Epithelial cell of esophagus (primary cell): ENCODE results near the gene TM9SF3.

Source experiments
- DNase-seq: peaks from one replicate; pipeline ENCODE4 v3.0.0; 2010; ENCODE audit warnings: low read depth
- H3K4me3 ChIP-seq: 2 replicates; pipeline ENCODE4 v1.5.1; 2011; ENCODE audit warnings: mild to moderate bottlenecking, low read length, control low read depth
- TF ChIP-seq, protein P1 (sequence below): IDR thresholded peaks from 2 replicates; pipeline ENCODE4 v1.5.1; 2011; ENCODE audit warnings: low read depth, mild to moderate bottlenecking, low read length, control low read depth, inconsistent platforms; ENCODE audit not compliant: insufficient read depth; ENCODE audit errors: missing control alignments

The TM9SF3 gene

DNA sequence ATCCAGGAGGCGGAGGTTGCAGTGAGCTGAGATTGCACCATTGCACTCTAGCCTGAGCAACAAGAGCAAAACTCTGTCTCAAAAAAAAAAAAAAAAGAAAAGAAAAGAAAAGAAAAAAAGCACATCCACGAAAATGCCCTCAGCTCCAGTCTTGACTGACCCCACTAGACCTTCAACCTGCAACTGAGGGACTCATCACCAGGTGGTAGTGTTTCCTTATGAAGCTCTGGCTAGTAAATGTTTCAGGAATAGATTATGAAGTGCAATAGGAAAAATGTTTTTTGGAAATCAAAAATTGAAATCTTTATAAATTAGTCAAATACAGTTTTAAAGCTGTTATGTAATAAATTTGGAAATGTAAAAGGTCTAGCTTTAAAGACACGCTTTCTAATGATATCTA, 95.5 kb downstream of the TM9SF3 start:
- H3K4me3 ChIP-seq: no peak overlapping the region
- TF ChIP-seq, protein P1, sequence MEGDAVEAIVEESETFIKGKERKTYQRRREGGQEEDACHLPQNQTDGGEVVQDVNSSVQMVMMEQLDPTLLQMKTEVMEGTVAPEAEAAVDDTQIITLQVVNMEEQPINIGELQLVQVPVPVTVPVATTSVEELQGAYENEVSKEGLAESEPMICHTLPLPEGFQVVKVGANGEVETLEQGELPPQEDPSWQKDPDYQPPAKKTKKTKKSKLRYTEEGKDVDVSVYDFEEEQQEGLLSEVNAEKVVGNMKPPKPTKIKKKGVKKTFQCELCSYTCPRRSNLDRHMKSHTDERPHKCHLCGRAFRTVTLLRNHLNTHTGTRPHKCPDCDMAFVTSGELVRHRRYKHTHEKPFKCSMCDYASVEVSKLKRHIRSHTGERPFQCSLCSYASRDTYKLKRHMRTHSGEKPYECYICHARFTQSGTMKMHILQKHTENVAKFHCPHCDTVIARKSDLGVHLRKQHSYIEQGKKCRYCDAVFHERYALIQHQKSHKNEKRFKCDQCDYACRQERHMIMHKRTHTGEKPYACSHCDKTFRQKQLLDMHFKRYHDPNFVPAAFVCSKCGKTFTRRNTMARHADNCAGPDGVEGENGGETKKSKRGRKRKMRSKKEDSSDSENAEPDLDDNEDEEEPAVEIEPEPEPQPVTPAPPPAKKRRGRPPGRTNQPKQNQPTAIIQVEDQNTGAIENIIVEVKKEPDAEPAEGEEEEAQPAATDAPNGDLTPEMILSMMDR: peak; percentile 53
- peak; percentile 57 for DNase-seq

DNA sequence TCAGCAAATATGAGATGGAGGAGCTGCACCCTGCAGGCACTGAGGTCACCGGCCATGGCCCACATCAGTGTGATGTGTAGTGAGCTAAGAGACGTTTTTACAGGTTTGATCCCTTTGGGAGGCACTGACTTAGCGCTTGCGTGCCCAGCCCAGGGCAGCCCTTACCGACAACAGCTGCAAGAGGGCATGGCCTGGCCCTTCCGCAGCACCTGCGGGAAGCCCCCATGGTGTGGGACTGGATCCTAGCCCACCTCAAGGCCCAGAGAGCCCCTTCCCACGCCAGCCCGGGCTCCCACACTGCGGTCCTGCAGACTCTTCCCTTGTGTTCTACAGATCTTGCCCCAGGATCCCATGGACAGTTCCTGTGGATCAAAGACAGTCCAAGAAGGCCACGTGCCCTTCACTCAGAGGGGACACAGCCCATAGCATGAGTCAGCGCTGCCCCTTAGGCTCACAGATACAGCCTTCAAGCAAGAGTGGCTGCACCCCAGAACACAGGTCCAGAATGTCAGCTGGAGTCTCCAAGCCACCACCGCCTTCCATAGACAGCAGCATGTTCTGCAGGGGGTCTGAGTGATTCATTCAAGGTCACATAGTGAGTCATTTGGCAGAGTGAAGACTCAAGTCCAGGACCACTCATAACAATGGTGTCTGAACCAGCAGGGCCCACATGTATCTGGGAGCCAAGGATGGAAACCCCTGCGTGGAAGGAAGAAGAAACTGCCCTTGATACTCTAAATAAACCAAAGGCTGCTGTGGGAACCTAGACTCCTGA, 98.5 kb downstream of the TM9SF3 start:
- no peak overlapping the region for H3K4me3 ChIP-seq
- DNase-seq: no peak
- TF ChIP-seq, protein P1: no peak

DNA sequence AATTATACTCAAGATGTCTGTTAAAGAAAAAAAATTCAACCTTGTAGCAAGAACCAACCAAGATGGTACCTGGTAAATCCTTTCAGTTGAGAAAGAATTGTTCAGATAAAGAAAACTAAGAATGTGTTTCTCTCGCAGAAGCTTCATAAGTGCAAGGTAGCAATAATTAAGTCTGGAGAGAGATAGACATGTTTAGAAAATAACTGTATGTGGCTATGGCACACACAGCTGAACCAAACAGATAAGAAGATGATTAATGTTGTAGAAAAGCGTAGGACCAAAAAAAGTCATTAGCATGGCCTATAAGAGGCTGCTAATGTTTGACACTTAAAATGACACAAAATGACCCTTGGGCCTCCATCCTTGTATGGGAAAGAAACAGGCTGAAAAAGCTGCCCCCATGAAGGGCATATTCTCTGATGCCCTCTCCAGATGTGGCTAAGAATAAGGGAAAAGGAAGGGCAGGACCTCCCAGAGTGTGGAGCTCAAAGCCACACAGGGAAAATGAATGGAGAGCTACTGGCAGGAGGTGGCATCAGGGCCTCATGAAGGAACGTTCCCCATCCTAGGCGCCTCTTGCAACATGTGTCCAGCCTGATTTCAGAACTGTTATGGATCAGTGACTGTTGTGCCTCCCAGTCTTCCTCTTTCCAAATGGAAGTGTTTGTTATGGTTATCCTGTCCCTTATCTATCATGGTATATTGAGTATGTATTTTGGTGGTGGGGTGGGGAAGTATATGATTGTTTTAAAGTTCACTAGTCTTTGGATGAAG, 103.8 kb downstream of the TM9SF3 start:
- no peak overlapping the region for H3K4me3 ChIP-seq
- TF ChIP-seq, protein P1: no peak
- DNase-seq: no peak

DNA sequence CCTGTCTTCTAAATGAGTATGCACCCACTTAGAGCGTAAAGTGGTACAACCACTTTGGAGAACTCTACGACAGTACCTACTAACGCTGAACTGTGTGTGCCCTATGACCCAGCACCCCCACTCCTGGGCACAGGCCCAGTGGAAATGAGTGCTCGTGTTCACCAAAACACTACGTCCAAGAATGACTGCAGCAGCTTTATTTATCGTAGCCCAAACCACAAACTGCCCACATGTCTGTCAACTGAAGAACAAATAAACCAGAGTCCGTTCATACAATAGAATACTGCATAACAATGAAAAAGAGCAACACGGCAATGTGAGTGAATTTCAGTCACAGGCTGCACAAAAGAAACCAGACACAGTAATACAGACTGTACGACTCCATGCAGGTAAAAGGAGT, 108.5 kb downstream of the TM9SF3 start:
- TF ChIP-seq, protein P1: no peak
- H3K4me3 ChIP-seq: no peak overlapping the region
- no peak for DNase-seq

DNA sequence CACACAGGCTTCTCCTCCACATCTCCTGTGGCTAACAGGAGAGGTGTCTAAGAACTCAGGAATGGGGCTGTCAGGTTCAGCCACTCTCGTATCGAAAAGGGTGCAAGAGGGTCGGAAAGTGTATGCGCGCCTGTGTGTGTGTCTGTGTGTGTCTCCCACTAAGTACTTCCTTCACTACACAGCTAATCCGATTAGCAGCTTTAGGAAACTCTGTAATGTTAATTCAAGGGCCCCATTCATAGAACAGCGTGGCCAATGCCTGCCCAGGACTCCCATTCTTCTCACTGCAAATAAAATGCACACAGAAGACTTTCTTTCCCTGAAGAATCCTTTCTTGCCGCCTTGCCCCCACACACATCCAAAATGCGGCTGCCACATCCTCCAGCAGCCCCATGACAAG, 112.9 kb downstream of the TM9SF3 start:
- DNase-seq: no peak
- H3K4me3 ChIP-seq: no peak overlapping the region
- TF ChIP-seq, protein P1: no peak

DNA sequence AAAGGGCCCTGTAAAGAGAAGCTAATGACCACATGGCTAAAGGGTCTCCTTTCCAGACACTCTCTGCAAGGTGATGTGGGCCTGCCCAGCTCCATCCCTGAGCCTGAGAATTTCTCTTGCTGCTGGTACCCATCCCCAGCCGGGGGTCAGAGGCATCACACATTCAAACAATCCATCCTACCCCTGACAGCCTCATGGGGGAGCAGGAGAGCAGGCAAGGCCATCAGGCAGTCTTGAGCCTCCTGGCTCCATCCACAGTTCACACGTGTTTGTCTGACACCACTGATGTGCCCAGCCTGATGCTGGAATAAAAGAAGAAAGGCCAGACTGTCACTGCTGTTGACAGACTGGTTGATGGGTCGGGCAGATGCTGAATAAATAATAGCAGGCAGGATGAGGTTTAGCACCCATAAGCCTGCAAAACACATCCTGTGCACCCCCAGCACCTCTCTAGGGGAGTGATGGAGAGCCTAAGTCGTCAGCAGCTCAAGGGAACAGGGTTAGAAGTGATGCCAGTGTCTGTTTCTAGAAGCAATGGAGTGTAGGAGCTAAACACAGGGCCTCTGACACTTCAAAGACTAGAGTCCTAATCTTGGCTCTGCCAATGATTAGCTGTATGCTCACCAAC, 116.6 kb downstream of the TM9SF3 start:
- no peak overlapping the region for H3K4me3 ChIP-seq
- peak; percentile 63 for DNase-seq
- TF ChIP-seq, protein P1: peak; percentile 83
